ENCODE measurements around the gene RPA3. TPM values are rescaled to one million over a fixed set of nuclear protein-coding genes. Genes with fewer than 3 reads are reported as not detected.
A peak's percentile ranks its signal among the peaks of the same experiment; 100 is the strongest.

RPA3 gene
- total and polyA plus RNA-seq, 9 of the 15 experiments (the other 6 are each of a cell fraction or from before 2014, with no cell fraction given), result 68.5 to 265 (median 125) TPM

- TF ChIP-seq ZNF318 (IDR thresholded peaks at IDR 0.05; ENCODE audit: borderline replicate concordance in 1 of 2, low read depth in 1 of 2), result peak in 1 of 2 experiments; percentile 43; a peak in 1 of 4 replicates
- no peak for TF ChIP-seq PHTF2 (CRISPR knock-in tag; IDR thresholded peaks at IDR 0.05)
- peak; percentile 20; the same call in 1 of the 2 replicates for TF ChIP-seq XRCC5 (IDR thresholded peaks at IDR 0.05; ENCODE audit: low read depth, low read length)
- no peak for TF ChIP-seq HEY1 (CRISPR knock-in tag; IDR thresholded peaks at IDR 0.05; ENCODE audit: borderline replicate concordance)
- peak; percentile 53 to 91 (median 87) for TF ChIP-seq YY1 (IDR thresholded peaks at IDR 0.05; ENCODE audit: borderline replicate concordance in 1 of 3, control insufficient read depth in 1 of 3, extremely low read depth in 1 of 3, insufficient read depth in 3 of 3, insufficient read length in 1 of 3, insufficient replicate concordance in 2 of 3, low read depth in 1 of 3, low read length in 2 of 3)
- no peak for TF ChIP-seq ZNF57 (CRISPR knock-in tag; IDR thresholded peaks at IDR 0.05)
- TF ChIP-seq DIDO1 (tag; IDR thresholded peaks at IDR 0.05; ENCODE audit: low read depth), result peak; percentile 92
- no peak for TF ChIP-seq SAFB (IDR thresholded peaks at IDR 0.05; ENCODE audit: borderline replicate concordance, low read depth, low read length)
- peak; percentile 28; the same call in 1 of the 2 replicates for TF ChIP-seq ATF3 (IDR thresholded peaks at IDR 0.05)
- no peak for TF ChIP-seq ATF3 (CRISPR knock-in tag; conservative IDR thresholded peaks at IDR 0.05)
- peak; percentile 80 for TF ChIP-seq MTA3 (IDR thresholded peaks at IDR 0.05; ENCODE audit: borderline replicate concordance)
- TF ChIP-seq ZNF639 (CRISPR knock-in tag; conservative IDR thresholded peaks at IDR 0.05 in 1 of 2, IDR thresholded peaks at IDR 0.05 in 1 of 2), result peak in 1 of 2 experiments; percentile 56; a peak in 2 of 4 replicates
- no peak for TF ChIP-seq ZNF583 (CRISPR knock-in tag; IDR thresholded peaks at IDR 0.05)
- TF ChIP-seq TAF1 (IDR thresholded peaks at IDR 0.05; ENCODE audit: control insufficient read depth, extremely low read depth, insufficient read depth, low read length, severe bottlenecking), result peak; percentile 90
Measured at GRCh38 chr7:7640221-7641128, 77.9 kb downstream of the RPA3 start, which contains the start of gene UMAD1 (continued).
